HG03139 (cell line): ENCODE results near the gene DDX47.
"Not testable (repeated sequence)": the region's sequence is repeated elsewhere in the genome, so short reads cannot be mapped to it uniquely, and the experiment has no call there.

ENCODE experiments used
- ATAC-seq: cut with Tn5 transposase; IDR thresholded peaks from one replicate; pipeline ENCODE4 v1.9.1; 2021; ENCODE audit not compliant: unreplicated experiment

The DDX47 gene

DNA sequence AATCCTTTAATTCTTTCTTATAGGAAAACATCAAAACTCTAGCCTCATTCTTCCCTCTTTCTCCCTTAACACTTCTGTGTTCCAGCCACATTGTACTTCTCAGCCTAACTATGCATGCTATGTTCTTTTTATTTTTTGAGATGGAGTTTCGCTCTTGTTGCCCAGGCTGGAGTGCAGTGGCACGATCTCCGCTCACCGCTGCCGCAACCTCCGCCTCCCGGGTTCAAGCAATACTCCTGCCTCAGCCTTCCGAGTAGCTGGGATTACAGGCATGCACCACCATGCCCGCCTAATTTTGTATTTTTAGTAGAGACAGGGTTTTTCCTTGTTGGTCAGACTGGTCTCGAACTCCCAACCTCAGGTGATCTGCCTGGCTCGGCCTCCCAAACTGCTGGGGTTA lies 7.2 kb downstream of the DDX47 start:
- not testable (repeated sequence) for ATAC-seq

DNA sequence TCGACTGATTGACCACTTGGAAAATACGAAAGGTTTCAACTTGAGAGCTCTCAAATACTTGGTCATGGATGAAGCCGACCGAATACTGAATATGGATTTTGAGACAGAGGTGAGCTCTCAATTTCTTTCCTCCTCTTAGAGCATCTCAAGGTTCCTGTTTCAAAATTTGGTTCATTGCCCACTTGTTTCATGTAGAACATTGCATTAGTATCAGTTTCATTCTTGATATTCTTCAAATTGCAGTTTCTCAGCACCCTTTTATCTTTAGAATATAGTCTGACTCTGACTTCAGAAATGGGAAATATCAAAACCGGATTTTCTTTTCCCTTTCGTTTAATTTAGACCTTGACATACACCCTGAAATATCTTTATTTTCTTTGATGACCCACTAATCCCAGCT lies 8.8 kb downstream of the DDX47 start:
- ATAC-seq = no peak

DNA sequence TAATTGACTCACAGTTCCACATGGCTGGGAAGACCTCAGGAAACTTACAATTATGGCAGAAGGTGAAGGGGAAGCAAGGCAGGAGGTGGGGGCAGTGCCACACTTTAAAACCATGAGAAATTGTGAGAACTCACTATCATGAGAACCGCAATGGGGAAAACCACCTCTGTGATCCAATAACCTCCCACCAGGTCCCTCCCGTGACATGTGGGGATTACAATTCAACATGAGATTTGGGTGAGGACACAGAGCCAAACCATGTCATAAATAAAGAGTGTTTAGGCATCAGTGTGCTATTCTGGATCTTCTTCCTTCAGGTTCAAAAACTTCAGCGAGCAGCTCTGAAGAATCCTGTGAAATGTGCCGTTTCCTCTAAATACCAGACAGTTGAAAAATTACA lies 9.7 kb downstream of the DDX47 start:
- no peak for ATAC-seq

DNA sequence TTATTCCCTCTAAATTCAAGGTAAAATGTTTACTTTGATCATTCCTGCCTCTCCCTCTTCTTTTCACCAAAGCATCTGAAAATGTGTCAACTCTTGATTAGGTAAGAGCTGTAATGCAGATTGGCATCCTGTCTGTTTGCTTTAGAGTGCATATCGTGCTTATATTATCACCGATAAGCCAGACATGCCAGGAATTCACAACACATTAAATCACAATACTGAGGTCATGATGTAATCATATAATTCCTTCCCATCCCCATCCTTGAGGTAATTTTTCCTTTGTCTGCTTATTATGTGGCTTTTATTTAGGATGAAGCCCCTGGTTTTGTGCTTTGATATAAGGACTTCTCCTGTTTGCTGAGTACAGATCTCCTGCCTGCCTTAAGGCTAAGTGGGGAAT lies 10.2 kb downstream of the DDX47 start:
- no peak for ATAC-seq

DNA sequence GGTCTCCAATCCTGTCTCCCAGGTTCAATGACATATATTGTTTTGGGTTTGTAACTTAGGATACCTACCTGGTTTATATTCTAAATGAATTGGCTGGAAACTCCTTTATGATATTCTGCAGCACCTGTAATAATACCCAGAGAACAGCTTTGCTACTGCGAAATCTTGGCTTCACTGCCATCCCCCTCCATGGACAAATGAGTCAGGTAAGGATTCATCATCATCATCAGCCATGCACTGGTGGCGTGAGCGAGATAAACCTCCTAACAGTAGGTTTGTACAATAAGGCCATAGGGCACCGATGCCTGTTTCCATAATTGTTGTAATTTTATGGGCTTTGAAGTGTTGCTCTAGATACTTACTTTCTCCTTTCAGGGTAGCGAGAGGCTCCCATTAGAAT lies 10.7 kb downstream of the DDX47 start:
- ATAC-seq = no peak

DNA sequence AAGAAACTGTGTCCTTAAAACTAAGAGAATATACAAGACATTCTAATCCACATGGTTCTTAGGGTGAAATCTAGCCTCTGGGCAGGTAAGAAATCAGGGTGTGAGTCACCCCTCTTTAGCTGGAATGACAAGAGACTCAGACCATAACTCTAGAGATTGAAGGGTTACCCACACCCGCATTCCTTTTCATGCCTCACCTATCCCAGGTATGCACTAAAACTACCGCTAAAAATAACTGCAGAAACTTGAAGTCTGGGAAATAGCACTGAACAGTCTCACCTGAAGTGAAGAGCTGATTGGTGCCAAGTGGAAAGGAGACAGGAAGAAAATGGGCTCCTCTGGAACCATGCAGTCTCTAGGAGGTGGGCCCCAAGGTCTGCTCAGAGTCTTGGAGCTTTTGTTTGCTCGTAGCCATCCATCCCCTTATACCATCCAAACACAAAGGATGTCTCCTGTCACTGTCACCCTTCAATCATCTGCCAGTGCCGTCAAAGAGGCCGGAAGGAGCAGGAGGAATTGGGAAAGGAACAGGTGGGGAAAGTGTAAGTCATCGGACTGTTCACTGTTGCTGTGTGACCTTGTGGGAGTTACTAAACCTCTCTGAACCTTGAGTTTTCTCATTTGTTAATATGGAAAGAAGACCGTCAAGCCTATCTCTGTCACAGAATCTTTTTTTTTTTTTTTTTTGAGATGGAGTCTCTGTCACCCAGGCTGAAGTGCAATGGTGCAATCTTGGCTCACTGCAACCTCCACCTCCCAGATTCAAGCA lies 22.4 kb downstream of the DDX47 start:
- no peak for ATAC-seq

DNA sequence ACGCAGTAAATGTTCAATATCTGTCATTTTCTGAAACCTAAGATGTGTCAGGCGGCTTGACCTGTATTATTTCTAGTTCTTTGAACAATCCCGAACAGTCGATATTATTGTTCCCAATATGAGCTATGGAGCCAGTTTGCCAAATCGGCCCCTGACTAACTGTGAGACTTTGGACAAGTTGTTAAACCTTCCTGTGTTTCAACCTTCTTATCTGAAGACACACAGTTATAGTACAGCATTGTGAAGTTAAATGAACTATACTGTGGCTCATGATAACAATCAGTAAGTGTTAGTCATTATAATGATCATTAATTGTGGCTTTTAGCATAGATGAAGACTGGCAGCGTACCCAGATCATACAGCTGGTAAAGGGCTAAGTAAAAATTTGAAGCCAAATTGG lies 23.4 kb downstream of the DDX47 start:
- ATAC-seq = no peak

DNA sequence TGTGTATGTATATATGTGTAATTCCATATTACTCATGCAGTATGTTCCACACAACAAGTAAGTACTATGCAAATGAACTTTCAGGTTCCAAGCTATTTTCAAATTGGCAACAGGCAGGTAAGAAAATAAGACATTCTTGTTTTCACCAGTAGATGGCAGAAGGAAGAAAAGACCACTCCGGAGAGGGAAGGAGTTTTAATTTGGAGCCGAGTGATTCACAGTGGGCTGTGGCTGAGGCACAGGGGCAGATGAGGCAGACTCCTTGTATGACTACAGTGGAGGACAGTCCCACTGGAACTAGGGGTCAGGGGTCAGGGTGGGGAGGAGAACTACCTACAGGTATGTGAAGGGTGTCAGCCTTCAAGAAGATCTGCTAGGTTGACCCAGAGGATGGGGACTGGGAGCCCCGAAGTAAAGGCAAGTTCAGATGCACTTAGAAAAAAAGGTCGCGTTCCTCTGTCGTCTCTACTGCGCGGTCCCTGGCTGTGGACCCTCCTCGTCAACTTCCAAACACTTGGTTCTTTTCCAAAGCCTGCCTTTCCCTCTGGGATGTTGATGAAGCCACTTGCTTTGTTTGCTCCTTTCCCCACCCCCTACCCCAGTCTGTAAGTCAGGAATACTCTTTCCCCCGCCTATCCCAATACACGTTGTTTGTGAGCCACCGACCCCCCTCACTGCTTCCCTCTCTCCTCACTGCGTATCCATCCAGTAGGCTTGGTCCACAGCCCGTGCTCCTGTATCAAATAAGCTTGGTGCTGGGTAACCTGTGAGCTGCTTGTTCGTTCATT lies 24.1 kb downstream of the DDX47 start:
- ATAC-seq = no peak

DNA sequence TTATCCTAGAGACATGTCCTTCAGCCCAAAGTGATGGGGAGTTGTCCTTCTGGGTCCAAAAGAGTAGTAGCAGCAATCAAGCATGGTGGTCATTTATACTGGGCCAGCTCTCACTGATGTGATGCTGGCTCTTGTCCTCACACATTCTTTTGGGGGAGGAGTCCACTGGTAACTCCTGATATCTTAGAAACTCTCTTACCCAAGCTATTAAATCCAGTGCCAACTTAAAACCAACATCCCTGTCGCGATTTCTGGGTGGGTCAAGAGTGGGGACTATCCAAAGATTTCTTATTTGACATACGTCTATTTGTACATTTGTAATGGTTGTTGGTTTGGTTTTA lies 24.6 kb downstream of the DDX47 start:
- ATAC-seq = no peak

DNA sequence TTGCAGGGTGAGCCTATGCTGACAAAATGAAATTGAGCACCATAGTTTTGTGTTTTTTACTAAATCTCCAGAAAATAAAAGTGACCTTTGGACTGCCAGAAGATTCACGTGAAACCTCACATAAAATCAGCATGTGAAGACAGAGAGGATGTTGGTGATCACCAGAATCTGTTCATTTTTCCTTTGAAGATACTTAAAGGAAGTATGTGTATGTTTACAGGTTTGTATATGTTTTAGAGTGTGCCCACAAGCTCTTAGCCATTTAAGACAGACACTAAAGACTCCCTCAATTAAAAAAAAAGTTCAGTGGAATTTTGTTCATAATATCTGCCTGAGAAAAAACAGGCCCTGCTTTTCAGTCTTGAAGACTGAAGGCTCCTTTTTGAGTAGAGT lies 25.9 kb downstream of the DDX47 start:
- no peak for ATAC-seq

DNA sequence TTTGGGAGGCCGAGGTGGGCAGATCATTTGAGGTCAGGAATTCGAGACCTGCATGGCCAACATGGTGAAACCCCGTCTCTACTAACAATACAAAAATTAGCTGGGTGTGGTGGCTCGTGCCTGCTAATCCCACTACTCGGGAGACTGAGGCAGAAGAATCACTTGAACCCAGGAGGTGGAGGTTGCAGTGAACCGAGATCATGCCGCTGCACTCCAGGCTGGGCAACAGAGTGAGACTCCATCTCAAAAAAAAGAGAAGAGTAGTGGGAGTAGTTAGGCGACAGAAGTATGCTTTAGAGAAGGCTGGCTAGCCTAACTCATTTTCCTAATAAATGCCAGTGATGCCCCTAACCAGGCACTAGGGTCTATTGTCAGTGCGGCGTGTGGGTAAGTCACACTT lies 26.3 kb downstream of the DDX47 start:
- not testable (repeated sequence) for ATAC-seq

DNA sequence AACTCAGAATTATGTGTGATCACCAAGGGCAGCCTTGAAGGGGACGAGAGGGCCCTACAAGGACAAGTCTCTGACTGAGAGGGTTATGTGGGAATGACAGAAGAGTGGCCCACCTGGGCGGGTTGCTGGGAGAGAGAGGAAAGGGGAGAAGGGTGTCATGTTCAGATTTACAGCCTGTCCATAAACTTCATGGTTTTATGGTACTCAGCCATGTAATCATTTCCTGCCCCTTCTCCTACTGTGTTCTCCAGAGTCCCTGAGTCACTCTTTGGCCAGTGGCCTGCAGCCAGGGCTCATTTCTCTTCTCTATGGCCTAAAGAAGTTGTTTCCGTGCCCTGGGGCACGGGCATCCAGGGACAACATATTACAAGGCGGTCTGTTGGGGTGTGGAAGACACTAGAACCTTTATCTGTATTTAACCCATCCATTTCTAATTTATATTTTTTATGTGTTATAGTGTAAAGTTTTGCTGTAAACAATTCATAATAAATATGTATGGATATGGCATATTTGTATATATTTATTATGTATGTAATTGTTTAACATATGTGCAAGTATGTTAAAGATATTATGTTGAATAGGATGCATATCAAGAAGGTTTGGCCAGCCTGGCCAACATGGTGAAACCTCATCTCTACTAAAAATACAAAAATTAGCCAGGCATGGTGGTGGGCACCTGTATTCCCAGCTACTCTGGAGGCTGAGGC lies 26.9 kb downstream of the DDX47 start:
- ATAC-seq = no peak

DNA sequence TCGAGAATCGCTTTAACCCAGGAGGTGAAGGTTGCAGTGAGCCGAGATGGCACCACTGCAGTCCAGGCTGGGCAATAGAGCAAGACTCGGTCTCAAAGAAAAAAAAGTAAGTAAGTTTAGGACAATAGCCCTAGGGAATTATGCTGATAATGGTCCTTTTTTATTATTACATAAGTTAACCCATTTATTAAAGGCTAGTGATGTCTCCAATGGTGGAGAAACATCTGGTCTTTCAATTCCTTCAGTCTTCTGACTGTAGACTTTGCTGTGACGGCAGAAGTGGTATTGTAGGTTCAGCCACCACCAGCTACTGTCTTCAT lies 27.4 kb downstream of the DDX47 start:
- no peak for ATAC-seq

DNA sequence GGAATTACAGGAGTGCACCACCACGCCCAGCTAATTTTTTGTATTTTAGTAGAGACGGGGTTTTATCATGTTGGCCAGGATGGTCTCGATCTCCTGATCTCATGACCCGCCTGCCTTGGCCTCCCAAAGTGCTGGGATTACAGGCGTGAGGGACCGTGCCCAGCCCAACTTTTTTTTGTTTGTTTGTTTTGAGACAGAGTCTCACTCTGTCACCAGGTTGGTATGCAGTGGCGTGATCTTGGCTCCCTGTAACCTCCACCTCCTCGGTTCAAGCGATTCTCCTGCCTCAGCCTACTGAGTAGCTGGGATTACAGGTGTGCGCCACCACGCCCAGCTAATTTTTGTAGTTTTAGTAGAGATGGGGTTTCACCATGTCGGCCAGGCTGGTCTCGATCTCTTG lies 28.3 kb downstream of the DDX47 start:
- ATAC-seq = not testable (repeated sequence)

DNA sequence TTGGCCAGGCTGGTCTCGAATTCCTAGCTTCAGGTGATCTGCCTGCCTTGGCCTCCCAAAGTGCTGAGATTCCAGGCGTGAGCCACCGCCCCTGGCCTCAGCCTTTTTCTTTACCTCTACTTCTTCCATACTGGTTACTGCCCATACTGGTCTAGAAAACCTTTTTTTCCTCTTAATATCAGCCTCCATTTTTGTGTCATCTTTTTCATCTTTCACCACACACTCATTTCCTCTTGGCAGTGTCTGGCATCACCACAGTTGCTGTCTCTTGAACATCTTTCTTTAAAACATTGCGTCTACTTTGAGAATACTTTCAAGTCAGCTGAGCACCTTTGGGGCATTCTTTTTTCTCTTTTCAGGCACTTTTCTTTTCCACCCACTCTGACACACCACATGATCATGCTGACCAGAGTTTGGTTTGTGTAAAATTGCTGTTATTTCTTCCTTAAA lies 32.7 kb downstream of the DDX47 start:
- ATAC-seq = no peak

DNA sequence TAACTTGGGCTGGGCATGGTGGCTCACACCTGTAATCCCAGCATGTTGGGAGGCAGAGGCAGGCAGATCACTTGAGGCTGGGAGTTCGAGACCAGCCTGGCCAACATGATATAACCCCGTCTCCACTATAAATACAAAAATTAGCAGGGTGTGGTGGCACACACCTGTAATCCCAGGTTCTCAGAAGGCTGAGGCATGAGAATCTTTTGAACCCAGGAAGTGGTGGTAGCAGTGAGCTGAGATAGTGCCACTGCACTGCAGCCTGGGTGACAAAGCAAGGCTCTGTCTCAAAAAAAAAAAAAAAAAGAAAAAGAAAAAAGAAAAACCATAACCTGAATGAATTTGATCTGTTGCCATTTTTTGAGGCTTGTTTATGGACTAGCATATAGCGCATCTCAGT lies 33.6 kb downstream of the DDX47 start:
- not testable (repeated sequence) for ATAC-seq

DNA sequence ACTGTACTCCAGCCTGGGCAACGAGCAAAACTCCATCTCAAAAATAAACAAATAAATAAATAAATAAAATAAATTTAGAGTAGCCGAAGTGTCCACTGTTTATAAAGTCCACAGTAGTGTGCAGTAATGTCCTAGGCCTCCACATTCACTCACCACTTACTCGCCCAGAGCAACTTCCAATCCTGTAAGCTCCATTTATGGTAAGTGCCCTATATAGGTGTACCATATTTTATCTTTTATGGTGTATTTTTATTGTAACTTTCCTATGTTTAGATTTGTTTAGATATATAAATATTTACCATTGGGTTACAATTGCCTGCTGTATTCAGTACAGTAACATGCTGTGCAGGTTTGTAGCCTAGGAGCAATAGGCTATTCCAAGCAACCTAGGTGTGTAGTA lies 40.3 kb downstream of the DDX47 start:
- no peak for ATAC-seq

DNA sequence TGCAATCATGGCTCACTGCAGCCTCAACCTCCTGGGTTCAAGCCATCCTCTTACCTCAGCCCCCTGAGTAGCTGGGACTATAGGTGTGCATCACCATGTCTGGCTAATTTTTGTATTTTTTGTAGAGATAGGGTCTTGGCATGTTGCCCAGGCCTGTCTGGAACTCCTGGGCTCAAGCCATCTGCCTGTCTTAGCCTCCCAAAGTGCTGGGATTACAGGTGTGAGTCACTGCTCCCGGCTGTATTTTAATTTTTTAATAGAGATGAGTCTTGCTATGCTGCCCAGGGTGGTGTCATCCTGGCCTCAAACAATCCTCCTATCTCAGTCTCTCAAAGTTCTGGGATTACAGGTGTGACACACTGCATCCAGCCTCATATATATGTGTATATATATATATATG lies 46.5 kb downstream of the DDX47 start:
- no peak for ATAC-seq

DNA sequence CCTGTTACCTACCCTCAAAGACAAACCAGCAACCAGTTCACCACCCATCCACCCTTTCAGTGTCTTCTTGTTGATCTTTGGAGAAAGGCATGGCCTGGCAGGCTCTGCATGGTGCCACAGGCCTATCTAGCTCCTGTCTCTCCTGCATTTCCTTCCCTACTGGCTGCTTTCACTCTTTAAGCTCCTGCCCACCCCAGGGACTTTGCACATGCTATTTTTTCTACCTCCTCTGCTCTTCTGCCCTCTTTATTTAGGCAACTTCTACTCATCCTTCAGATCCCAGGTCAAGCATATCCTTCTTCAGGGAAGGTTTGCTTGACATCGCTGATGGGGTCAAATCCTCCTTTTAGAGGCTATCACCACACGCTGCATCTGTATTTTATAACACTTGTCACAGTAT lies 51.1 kb downstream of the DDX47 start:
- no peak for ATAC-seq

DNA sequence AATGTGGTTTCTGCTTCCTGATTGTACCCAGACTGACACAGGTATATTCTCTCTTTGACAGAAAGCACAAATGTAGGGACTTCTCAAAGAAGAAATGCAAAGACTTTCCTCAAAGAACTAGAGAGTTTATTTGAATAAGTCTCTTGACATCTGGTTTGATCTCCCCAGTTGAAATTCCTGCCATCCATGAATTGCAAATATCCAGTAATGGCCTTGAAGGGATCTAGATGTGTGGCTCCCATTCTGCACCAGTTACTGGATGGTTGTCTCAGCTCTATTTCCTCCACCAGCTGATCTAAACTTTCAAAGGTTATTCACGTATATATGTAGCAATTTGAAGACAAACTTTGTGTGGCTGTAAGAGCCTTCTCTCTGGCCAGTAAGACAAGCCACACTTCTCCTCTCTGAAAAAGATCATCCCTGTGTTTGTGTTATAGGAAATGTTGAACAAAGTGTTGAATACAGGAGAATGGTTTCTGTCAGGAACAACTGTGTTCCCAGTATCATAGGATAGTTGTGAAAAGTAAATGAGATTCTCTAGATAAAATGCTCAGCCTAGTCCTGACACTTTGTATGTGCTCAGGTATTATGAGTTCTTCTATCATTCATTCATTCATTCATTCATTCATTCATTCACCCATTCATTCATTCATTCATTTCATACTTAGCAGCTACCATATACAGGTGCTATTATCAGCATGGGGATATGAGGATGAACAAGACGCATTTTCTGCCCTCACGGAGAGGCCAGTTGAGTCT lies 55.5 kb downstream of the DDX47 start:
- ATAC-seq = no peak

DNA sequence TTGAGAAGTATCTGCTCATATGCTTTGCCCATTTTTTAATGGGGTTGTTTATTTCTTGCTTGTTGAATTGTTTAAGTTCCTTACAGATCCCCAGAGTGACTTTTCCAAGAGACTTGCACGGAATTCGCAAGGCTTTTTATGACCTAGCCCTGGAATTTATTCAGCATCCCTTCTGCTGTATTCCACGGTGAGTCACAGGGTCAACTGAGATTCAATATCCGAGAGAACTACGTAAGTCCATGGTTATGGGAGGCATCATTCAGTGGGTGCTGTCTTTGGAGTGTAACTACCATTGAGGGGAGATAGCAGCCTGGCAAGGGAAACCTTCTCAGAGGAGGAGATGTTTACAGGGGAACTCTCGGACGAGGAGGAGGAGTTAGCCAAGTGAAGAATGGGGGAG lies 57.3 kb downstream of the DDX47 start:
- no peak for ATAC-seq
